ENCODE data around the gene FRK. TPM values are rescaled to one million over a fixed set of nuclear protein-coding genes. Genes with fewer than 3 reads are reported as not detected.

FRK gene
- polyA plus RNA-seq, 3 donors = not detected

GRCh38 chr6:115894426-115894992 lies 166.2 kb downstream of the FRK start:
- no peak overlapping the region for H3K27ac Mint-ChIP-seq
- no peaks in the 10 kb centered on the region for H3K79me2 ChIP-seq (ENCODE audit: insufficient read depth, low read length)
- H4K20me1 ChIP-seq (ENCODE audit: insufficient read depth, low read length) = no peaks in the 10 kb centered on the region
- peaks cover 0 to 2% (median 0%) of the 10 kb centered on the region in 3 donors for H3K27me3 Mint-ChIP-seq (ENCODE audit: low read depth in 3 of 3)
- intact Hi-C loops (cut with micrococcal nuclease) = no loop called here
- no peaks in the 10 kb centered on the region for H3K4me1 Mint-ChIP-seq
- H3K4me3 Mint-ChIP-seq = no peak overlapping the region
- H3K9ac ChIP-seq (ENCODE audit: insufficient read depth, low read length, poor library complexity, severe bottlenecking) = no peak overlapping the region
- peaks cover 0 to 2% (median 0%) of the 10 kb centered on the region in 7 donors for H3K9me3 Mint-ChIP-seq
- no peak overlapping the region for H2AFZ ChIP-seq (ENCODE audit: insufficient read depth, low read depth, low read length, poor library complexity, severe bottlenecking)
- 75% methylated on average over 1 of the region's 7 CpGs for WGBS (ENCODE audit: insufficient coverage)
- no peaks in the 10 kb centered on the region for H3K27me3 ChIP-seq (ENCODE audit: control insufficient read depth in 2 of 2, insufficient read depth in 2 of 2, low read length in 2 of 2)
- H3K27ac ChIP-seq (ENCODE audit: low read depth in 1 of 2, low read length in 2 of 2) = no peak overlapping the region
- no peak overlapping the region for H3K4me2 ChIP-seq (replicated peaks; ENCODE audit: extremely low read depth, low read length, poor library complexity, severe bottlenecking)
- H3K4me1 ChIP-seq (ENCODE audit: control insufficient read depth in 1 of 2, insufficient read depth in 2 of 2, low read length in 2 of 2) = no peaks in the 10 kb centered on the region
- no peak for TF ChIP-seq CTCF (IDR thresholded peaks at IDR 0.05)
- no peak overlapping the region for H3K4me3 ChIP-seq (replicated peaks in 1 of 3; ENCODE audit: low read depth in 2 of 3, low read length in 3 of 3)
- no peaks in the 10 kb centered on the region for H3K36me3 Mint-ChIP-seq
- no peak for DNase-seq
- H3K9me3 ChIP-seq (replicated peaks in 1 of 2; ENCODE audit: control insufficient read depth in 1 of 2, insufficient read depth in 1 of 2, low read length in 2 of 2) = no peaks in the 10 kb centered on the region
- H3K36me3 ChIP-seq (replicated peaks in 1 of 2; ENCODE audit: control insufficient read depth in 1 of 2, insufficient read depth in 2 of 2, low read length in 2 of 2) = no peaks in the 10 kb centered on the region

- no peaks in the 10 kb centered on the region for H3K36me3 ChIP-seq (replicated peaks in 1 of 2; ENCODE audit: control insufficient read depth in 1 of 2, insufficient read depth in 2 of 2, low read length in 2 of 2)
- no peaks in the 10 kb centered on the region for H3K4me1 ChIP-seq (ENCODE audit: control insufficient read depth in 1 of 2, insufficient read depth in 2 of 2, low read length in 2 of 2)
- H3K27ac ChIP-seq (ENCODE audit: low read depth in 1 of 2, low read length in 2 of 2) = no peak overlapping the region
- no peak for DNase-seq
- H4K20me1 ChIP-seq (ENCODE audit: insufficient read depth, low read length) = no peaks in the 10 kb centered on the region
- no peak overlapping the region for H3K4me3 Mint-ChIP-seq
- H2AFZ ChIP-seq (ENCODE audit: insufficient read depth, low read depth, low read length, poor library complexity, severe bottlenecking) = no peak overlapping the region
- H3K27me3 Mint-ChIP-seq (ENCODE audit: low read depth in 3 of 3) = peaks cover 0 to 2% (median 0%) of the 10 kb centered on the region in 3 donors
- H3K4me3 ChIP-seq (replicated peaks in 1 of 3; ENCODE audit: low read depth in 2 of 3, low read length in 3 of 3) = no peak overlapping the region
- H3K9me3 ChIP-seq (replicated peaks in 1 of 2; ENCODE audit: control insufficient read depth in 1 of 2, insufficient read depth in 1 of 2, low read length in 2 of 2) = no peaks in the 10 kb centered on the region
- no peak for TF ChIP-seq CTCF (IDR thresholded peaks at IDR 0.05)
- H3K27ac Mint-ChIP-seq = no peak overlapping the region
- H3K79me2 ChIP-seq (ENCODE audit: insufficient read depth, low read length) = no peaks in the 10 kb centered on the region
- H3K36me3 Mint-ChIP-seq = no peaks in the 10 kb centered on the region
- peaks cover 0 to 5% (median 0%) of the 10 kb centered on the region in 7 donors for H3K9me3 Mint-ChIP-seq
- no peak overlapping the region for H3K4me2 ChIP-seq (replicated peaks; ENCODE audit: extremely low read depth, low read length, poor library complexity, severe bottlenecking)
- intact Hi-C loops (cut with micrococcal nuclease) = no loop called here
- H3K4me1 Mint-ChIP-seq = no peaks in the 10 kb centered on the region
- WGBS (ENCODE audit: insufficient coverage) = 0% methylated on average over 1 of the region's 2 CpGs
- H3K27me3 ChIP-seq (ENCODE audit: control insufficient read depth in 2 of 2, insufficient read depth in 2 of 2, low read length in 2 of 2) = no peaks in the 10 kb centered on the region
- H3K9ac ChIP-seq (ENCODE audit: insufficient read depth, low read length, poor library complexity, severe bottlenecking) = no peak overlapping the region
These were observed 168.9 kb downstream of the FRK start for GRCh38 chr6:115891750-115892149.
